SK-N-SH treated with all-trans-retinoic acid at 6 μM for 48 hours (cell line): ENCODE measurements around the gene CDKN2B.

Experiments used
- BACH2 ChIP-seq: fragments of 250-450 bp; sonication (Bioruptor Pico); IDR thresholded peaks from 2 replicates; pipeline ENCODE4 v1.9.0; 2021; ENCODE audit warnings: mild to moderate bottlenecking, borderline replicate concordance
- GLIS3 ChIP-seq: fragments of 250-450 bp; sonication (Bioruptor Pico); IDR thresholded peaks from 2 replicates; pipeline ENCODE4 v1.5.0; 2020; ENCODE audit warnings: mild to moderate bottlenecking, moderate library complexity
- POU6F1 ChIP-seq: fragments of 250-450 bp; sonication (Bioruptor Pico); IDR thresholded peaks from 2 replicates; pipeline ENCODE4 v1.8.0; 2021; ENCODE audit warnings: low read depth, mild to moderate bottlenecking, moderate library complexity, borderline replicate concordance
- PPARA ChIP-seq: fragments of 250-450 bp; sonication (Bioruptor Pico); IDR thresholded peaks from 2 replicates; pipeline ENCODE4 v1.5.0; 2020; ENCODE audit warnings: mild to moderate bottlenecking, borderline replicate concordance
- RARB ChIP-seq: fragments of 250-450 bp; sonication (Bioruptor Pico); IDR thresholded peaks from 2 replicates; pipeline ENCODE4 v1.8.0; 2021; ENCODE audit warnings: mild to moderate bottlenecking, moderate library complexity
- SNAI2 ChIP-seq: fragments of 250-450 bp; sonication (Bioruptor Pico); IDR thresholded peaks from 2 replicates; pipeline ENCODE4 v1.5.0; 2020; ENCODE audit warnings: mild to moderate bottlenecking, moderate library complexity
- ZFP3 ChIP-seq: fragments of 250-450 bp; sonication (Bioruptor Pico); IDR thresholded peaks from 2 replicates; pipeline ENCODE4 v1.5.0; 2020; ENCODE audit warnings: mild to moderate bottlenecking, moderate library complexity
- ZFP30 ChIP-seq: fragments of 450-650 bp; formaldehyde crosslinking; IDR thresholded peaks from 2 replicates; pipeline ENCODE4 v1.5.0; 2022; ENCODE audit warnings: mild to moderate bottlenecking, moderate library complexity
- ZNF70 ChIP-seq: fragments of 450-650 bp; formaldehyde crosslinking; IDR thresholded peaks from 2 replicates; pipeline ENCODE4 v1.5.0; 2020; ENCODE audit warnings: mild to moderate bottlenecking, moderate library complexity
- TF ChIP-seq, protein P1 (sequence below): fragments of 250-450 bp; sonication (Bioruptor Pico); IDR thresholded peaks from 2 replicates; pipeline ENCODE4 v1.8.0; 2020; ENCODE audit warnings: mild to moderate bottlenecking, moderate library complexity, borderline replicate concordance
- TF ChIP-seq, protein P2 (sequence below): fragments of 250-450 bp; sonication (Bioruptor Pico); IDR thresholded peaks from 2 replicates; pipeline ENCODE4 v1.5.1; 2021; ENCODE audit warnings: mild to moderate bottlenecking, moderate library complexity

DNA sequence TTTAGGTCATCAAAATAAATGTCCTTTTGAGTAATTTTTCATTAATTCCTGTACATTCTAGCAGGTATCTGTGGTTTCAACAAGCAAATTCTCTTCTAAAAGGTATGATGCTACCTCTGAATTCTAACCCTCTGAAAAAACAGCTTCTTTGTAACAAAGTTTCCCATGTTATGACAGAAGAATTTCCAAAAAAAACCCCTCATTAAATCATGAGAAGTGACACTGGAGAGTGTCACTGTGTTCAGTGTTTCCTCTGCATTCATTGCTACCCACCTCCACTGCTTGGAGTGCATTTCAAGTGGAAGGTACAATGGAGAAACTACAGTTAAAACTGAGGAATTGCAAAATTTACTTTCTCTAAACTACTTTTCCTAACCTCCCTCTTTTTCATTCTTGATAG is 25.0 kb downstream of the CDKN2B start:
- TF ChIP-seq SNAI2: no peak
- TF ChIP-seq PPARA (CRISPR knock-in tag): no peak
- no peak for TF ChIP-seq ZNF70 (CRISPR knock-in tag)
- TF ChIP-seq POU6F1 (CRISPR knock-in tag): no peak
- TF ChIP-seq RARB (CRISPR knock-in tag): no peak
- TF ChIP-seq BACH2: no peak
- no peak for TF ChIP-seq ZFP30 (CRISPR knock-in tag)
- TF ChIP-seq GLIS3 (CRISPR knock-in tag): no peak
- TF ChIP-seq, protein P1, sequence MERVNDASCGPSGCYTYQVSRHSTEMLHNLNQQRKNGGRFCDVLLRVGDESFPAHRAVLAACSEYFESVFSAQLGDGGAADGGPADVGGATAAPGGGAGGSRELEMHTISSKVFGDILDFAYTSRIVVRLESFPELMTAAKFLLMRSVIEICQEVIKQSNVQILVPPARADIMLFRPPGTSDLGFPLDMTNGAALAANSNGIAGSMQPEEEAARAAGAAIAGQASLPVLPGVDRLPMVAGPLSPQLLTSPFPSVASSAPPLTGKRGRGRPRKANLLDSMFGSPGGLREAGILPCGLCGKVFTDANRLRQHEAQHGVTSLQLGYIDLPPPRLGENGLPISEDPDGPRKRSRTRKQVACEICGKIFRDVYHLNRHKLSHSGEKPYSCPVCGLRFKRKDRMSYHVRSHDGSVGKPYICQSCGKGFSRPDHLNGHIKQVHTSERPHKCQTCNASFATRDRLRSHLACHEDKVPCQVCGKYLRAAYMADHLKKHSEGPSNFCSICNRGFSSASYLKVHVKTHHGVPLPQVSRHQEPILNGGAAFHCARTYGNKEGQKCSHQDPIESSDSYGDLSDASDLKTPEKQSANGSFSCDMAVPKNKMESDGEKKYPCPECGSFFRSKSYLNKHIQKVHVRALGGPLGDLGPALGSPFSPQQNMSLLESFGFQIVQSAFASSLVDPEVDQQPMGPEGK (CRISPR knock-in tag): no peak
- no peak for TF ChIP-seq ZFP3 (CRISPR knock-in tag)
- TF ChIP-seq, protein P2, sequence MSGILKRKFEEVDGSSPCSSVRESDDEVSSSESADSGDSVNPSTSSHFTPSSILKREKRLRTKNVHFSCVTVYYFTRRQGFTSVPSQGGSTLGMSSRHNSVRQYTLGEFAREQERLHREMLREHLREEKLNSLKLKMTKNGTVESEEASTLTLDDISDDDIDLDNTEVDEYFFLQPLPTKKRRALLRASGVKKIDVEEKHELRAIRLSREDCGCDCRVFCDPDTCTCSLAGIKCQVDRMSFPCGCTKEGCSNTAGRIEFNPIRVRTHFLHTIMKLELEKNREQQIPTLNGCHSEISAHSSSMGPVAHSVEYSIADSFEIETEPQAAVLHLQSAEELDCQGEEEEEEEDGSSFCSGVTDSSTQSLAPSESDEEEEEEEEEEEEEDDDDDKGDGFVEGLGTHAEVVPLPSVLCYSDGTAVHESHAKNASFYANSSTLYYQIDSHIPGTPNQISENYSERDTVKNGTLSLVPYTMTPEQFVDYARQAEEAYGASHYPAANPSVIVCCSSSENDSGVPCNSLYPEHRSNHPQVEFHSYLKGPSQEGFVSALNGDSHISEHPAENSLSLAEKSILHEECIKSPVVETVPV (CRISPR knock-in tag): no peak
